ENCODE measurements around the gene NRGN.
A peak's percentile ranks its signal among the peaks of the same experiment; 100 is the strongest.
"Not testable (repeated sequence)": the region's sequence is repeated elsewhere in the genome, so short reads cannot be mapped to it uniquely, and the experiment has no call there.

NRGN gene

GRCh38 chr11:124759266-124760204 is 19.8 kb downstream of the NRGN start:
- no peak for DNase-seq

- no peak for DNase-seq
Measured at GRCh38 chr11:124760205-124760652, 20.5 kb downstream of the NRGN start.

GRCh38 chr11:124760806-124761205 is 21.1 kb downstream of the NRGN start:
- no peak for DNase-seq

- DNase-seq = no peak
Measured at GRCh38 chr11:124761301-124762104, 21.8 kb downstream of the NRGN start.

GRCh38 chr11:124762105-124762623 is 22.4 kb downstream of the NRGN start, which contains the start of gene ESAM:
ESAM (minus strand) TSS chr11:124762290; CDS start chr11:124762154, 136 bp downstream.
- peak; percentile 73 for DNase-seq

- DNase-seq = no peak
Measured at GRCh38 chr11:124762624-124763155, 22.9 kb downstream of the NRGN start.

- peak; percentile 84 for DNase-seq
Measured at GRCh38 chr11:124763156-124763947, 23.6 kb downstream of the NRGN start.

GRCh38 chr11:124766156-124766555 is 26.4 kb downstream of the NRGN start:
- DNase-seq = no peak

GRCh38 chr11:124768914-124769313 is 29.2 kb downstream of the NRGN start:
- DNase-seq = no peak

GRCh38 chr11:124769806-124770774 is 30.3 kb downstream of the NRGN start:
- no peak for DNase-seq

GRCh38 chr11:124770959-124771358 is 31.2 kb downstream of the NRGN start:
- not testable (repeated sequence) for DNase-seq

- no peak for DNase-seq
Measured at GRCh38 chr11:124776865-124777645, 37.3 kb downstream of the NRGN start.

GRCh38 chr11:124778281-124778680 is 38.5 kb downstream of the NRGN start:
- DNase-seq = no peak

GRCh38 chr11:124779568-124779967 is 39.8 kb downstream of the NRGN start:
- DNase-seq = no peak

GRCh38 chr11:124783002-124783401 is 43.3 kb downstream of the NRGN start:
- no peak for DNase-seq

GRCh38 chr11:124784051-124784450 is 44.3 kb downstream of the NRGN start:
- no peak for DNase-seq

GRCh38 chr11:124788521-124788920 is 48.8 kb downstream of the NRGN start:
- DNase-seq = no peak

GRCh38 chr11:124791626-124792341 is 52.0 kb downstream of the NRGN start:
- DNase-seq = peak; percentile 10
